Inflammatory macrophage treated with lipopolysaccharide for 4 hours (primary cell): ENCODE data around the gene TNK2.
"Not testable (repeated sequence)": the region's sequence is repeated elsewhere in the genome, so short reads cannot be mapped to it uniquely, and the experiment has no call there.

Experiments
- DNase-seq: peaks from one replicate; pipeline ENCODE4 v3.0.0-alpha.2; 2020

TNK2 gene

GRCh38 chr3:195916291-195916690, 7.9 kb upstream of the TNK2 start:
- DNase-seq: no peak

- DNase-seq: peak; percentile 96
Observed at GRCh38 chr3:195914648-195915473, 6.5 kb upstream of the TNK2 start.

DNA sequence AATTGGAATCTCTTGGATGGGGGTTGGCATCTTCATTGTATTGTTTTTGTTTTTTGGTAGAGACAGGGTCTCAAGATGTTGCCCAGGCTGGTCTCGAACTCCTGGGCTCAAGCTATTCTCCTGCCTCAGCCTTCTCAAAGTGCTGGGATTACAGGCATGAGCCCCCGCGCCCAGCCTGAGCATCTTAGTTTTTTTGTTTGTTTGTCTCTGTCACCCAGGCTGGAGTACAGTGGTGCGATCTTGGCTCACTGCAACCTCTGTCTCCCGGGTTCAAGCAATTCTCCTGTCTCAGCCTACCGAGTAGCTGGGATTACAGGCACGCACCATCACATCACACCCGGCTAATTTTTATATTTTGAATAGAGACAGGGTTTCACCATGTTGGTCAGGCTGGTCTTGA, 5.8 kb upstream of the TNK2 start:
- not testable (repeated sequence) for DNase-seq

GRCh38 chr3:195913382-195913781, 5.0 kb upstream of the TNK2 start:
- no peak for DNase-seq

DNA sequence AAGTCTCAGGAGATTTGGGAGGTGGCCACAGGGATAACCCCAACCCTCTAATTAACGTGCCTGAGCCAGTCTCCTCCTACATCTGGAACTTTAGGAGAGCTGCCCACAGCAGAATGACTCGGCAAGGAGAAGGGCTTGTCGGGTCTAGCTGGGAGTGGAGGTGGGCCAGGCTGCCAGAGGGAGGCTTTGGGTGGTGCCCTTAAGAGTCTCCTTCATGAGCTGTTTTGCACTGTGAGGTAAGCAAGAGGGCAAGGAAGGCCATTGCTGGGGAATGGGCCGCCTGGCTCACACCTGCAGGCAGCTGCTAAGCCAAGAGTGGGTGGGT, 3.6 kb upstream of the TNK2 start:
- DNase-seq: no peak

- DNase-seq: no peak
Observed at GRCh38 chr3:195911041-195911945, 2.9 kb upstream of the TNK2 start.

- DNase-seq: no peak
Observed at GRCh38 chr3:195910499-195910845, 2.1 kb upstream of the TNK2 start.

DNA sequence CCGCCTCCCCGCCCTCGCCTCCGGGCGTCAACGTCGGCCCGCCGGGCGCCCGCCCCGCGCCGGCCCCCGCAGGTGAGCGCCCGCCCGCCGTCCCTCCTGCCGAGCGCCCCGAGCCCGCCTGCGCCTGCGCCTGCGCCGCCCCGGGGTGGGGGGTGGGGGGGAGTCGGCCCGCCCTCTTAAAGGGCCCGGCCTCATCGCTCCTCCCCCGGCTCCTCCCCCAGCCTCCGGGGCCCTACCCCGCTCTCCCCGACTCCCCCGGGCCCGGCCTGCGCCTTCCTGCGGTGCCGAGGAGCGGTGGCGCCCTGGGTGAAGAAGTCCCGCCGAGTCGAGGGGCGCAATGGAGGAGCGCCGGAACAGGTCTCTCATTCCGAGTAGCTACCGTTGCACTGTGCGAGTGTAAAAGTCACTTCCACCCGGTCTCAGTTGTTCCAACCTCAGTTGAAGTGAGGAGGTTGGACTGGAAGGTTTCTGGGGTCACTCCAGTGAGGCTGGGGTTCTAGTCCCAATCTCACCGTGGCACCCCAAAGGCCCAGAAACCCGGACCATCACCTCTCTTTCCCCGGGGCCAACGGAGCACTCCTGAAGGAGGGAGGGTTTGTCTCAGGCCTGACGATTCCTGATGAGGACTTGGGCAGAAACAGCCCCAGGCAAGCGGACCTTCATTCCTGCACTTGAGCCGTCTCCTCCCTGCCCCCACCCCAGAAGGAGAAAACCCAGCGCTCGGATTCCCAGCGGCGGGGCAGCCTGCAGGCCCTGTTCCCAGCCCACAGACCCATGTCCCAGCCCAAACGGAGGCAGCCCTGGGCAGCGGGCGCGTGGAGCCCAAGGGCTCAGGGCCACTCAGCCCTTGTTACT, 1.5 kb upstream of the TNK2 start:
- peak; percentile 76 for DNase-seq

GRCh38 chr3:195908694-195909581, 587 bp upstream of the TNK2 start:
- DNase-seq: no peak

GRCh38 chr3:195907684-195907933, 742 bp downstream of the TNK2 start:
- no peak for DNase-seq

DNA sequence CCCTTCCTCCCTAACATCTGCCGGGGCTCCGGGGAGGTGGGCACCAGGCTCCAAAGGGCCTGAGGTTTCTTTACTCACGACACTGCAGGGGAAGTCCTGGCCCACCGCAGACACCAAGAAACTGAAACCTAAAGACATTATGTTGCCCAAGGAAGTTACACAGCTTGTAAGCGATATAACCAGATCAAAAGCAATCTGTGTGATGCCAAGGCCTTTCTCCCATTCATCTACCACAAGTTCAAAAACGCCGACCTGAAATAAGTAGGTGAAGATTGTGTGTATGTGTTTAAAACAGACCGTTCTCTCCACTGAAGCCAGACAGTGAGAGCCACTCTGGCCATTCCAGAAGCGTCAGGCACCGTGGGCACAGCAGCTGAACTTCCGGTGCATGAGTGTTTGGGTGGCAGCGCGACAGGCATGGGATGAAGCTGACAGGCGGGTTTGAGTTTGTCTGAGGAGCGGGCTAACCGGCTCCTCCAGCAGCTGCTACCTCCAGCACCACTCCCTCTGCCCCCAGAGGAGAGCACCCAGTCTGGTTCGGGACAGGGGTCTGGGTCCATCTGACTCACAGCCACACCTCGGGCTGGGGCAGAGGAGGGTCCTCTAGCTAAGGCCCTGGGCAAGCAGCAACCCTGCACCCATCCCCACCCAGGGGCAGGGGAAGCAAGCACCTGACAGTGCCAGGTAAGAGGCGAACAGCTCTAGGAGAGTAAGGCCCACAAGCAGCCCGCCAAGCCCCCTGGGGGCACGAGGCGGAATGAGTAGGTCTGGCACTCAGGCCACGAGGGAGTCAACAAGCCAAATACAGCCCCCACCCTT, 1.3 kb downstream of the TNK2 start:
- DNase-seq: peak; percentile 94

DNA sequence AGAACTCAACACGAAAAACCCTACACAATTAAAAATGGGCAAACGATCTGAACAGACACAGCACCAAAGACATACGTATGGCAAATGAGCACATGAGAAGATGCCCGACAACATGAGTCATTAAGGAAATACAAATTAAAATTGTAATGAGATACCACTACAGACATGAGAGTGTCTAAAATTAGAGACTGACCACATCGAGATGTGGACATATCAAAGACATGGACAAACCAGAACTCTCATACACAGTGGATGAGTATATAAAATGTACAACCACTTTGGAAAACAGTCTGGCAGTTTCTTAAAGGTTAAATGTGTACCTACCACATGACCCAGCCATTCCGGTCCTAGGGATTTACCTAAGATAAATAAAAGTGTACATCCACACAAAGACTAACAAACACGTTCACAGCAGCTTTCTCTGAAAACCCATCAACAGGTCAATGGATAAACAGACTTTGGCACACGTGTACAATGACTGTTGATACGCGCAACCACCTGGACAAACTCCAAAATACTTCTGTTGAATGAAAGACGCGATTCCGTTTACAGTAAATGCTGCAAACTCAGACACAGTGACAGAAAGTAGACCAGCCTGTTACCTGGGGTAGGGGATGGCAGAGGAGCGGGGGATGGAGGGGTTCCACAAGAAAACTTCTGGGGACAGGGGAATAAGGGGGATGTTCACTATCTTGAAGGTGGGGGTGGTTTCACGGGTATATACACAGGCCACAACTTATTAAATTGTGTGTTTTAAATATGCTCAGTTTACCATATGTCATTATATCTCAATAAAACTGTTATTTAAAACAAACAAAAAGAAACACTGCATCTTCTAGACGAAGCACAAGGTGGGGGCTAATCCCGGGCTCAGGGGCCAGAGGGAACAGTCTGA, 2.1 kb downstream of the TNK2 start:
- peak; percentile 80 for DNase-seq

- DNase-seq: peak; percentile 76
Observed at GRCh38 chr3:195904368-195904767, 4.0 kb downstream of the TNK2 start.

DNA sequence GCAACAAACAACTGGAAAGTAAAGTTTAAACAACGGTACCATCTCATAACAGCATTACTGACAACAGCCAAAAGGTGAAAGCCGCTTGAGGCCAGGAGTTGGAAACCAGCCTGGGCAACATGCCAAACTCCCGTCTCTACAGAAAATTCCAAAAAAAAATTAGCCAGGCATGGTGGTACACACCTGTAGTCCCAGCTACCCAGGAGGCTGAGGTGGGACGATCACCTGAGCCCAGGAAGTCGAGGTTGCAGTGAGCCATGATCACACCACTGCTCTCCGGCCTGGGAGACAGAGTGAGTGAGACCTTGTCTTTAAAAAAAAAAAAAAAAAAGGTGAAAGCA, 4.4 kb downstream of the TNK2 start:
- DNase-seq: no peak

DNA sequence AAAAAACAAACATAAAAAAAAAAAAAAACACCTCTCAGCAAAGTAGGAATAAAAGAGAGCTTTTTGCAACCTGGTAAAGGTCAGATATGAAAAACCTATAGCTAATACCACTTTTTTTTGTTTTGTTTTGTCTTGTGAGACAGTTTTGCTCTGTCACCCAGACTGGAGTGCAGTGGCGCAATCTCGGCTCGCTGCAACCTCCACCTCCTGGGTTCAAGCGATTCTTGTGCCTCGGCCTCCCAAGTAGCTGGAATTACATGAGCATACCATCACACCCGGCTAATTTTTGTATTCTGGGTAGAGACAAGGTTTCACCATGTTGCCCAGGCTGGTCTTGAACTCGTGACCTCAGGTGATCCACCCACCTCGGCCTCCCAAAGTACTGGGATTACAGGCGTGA, 5.7 kb downstream of the TNK2 start:
- not testable (repeated sequence) for DNase-seq

- DNase-seq: not testable (repeated sequence)
Observed at GRCh38 chr3:195901836-195902585, 6.3 kb downstream of the TNK2 start.

- DNase-seq: peak; percentile 91
Observed at GRCh38 chr3:195900436-195901355, 7.7 kb downstream of the TNK2 start.

DNA sequence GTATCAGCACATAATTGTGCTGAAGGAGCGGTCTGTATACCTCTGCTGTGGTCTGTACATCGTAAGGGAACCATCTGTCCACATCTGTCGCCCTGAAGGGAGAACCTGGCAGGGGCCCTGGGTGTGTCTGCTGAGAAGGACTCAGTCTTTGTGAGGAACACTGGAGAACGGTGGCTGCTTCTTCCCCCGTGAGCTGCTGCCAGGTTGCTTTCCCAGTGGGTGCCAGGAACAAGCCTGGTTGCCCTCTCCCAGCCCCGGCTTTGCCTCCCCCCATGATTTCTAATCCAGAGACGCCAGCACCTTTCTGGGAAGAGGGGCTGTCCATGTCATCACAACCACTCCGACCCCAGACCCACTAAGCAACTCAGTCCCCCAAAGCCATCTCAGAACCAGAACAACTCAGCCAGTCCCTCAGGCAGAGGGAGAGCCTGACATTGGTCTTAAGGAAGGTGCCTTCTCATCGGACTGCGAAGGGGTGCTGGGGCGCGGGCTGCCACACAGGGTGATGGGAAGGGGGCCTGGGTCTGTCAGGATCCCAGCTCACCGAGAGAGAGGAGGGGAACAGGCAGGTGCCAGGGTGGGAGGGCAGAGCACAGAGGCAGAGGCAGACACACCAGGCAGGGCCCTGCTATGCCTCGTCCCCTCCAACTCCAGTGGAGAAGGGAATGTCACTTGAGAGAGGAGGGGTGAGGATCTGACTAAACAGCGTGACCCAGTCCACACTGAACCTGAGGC, 8.5 kb downstream of the TNK2 start:
- DNase-seq: no peak
